Measurements from ENCODE around the gene MAPK8IP3.

Gene MAPK8IP3

GRCh38 chr16:1666316-1666715 lies 39.7 kb upstream of the MAPK8IP3 start:
- Histone ChIP-seq H3K9me3 (replicated peaks; ENCODE audit: insufficient read depth, low read length) (no peaks in the 10 kb centered on the region), H3K9me2 (replicated peaks; ENCODE audit: insufficient read depth, low read length) (no peaks in the 10 kb centered on the region), H3K27ac (ENCODE audit: low read length) (no peak overlapping the region), H3K36me3 (replicated peaks; ENCODE audit: insufficient read depth, low read length) (no peaks in the 10 kb centered on the region), H3K27me3 (replicated peaks; ENCODE audit: insufficient read depth, low read length) (no peaks in the 10 kb centered on the region), H3K4me3 (ENCODE audit: low read length) (no peak overlapping the region), H3K79me2 (ENCODE audit: low read length) (no peaks in the 10 kb centered on the region), H2AFZ (ENCODE audit: low read length) (no peak overlapping the region), H3K4me2 (ENCODE audit: low read depth, low read length) (no peak overlapping the region), H4K20me1 (ENCODE audit: insufficient read depth, low read length) (no peaks in the 10 kb centered on the region), H3K9ac (ENCODE audit: low read length) (no peak overlapping the region), H3K4me1 (ENCODE audit: low read length) (no peaks in the 10 kb centered on the region), H3F3A (ENCODE audit: insufficient read depth, low read length) (no peaks in the 10 kb centered on the region)
- no peak for TF ChIP-seq CTCF (IDR thresholded peaks at IDR 0.05; ENCODE audit: low read length)
- no peak for TF ChIP-seq EZH2 (optimal IDR thresholded peaks at IDR 0.05; ENCODE audit: low read depth, low read length)
- TF ChIP-seq EZH2phosphoT487 (IDR thresholded peaks at IDR 0.05; ENCODE audit: low read length) = no peak
- no peak for DNase-seq

- Histone ChIP-seq H3K27ac (ENCODE audit: low read length) (no peak overlapping the region), H3K9ac (ENCODE audit: low read length) (no peak overlapping the region), H3K27me3 (replicated peaks; ENCODE audit: insufficient read depth, low read length) (no peaks in the 10 kb centered on the region), H3K4me3 (ENCODE audit: low read length) (no peak overlapping the region), H3K9me2 (replicated peaks; ENCODE audit: insufficient read depth, low read length) (no peaks in the 10 kb centered on the region), H3K4me1 (ENCODE audit: low read length) (no peaks in the 10 kb centered on the region), H2AFZ (ENCODE audit: low read length) (no peak overlapping the region), H3K4me2 (ENCODE audit: low read depth, low read length) (no peak overlapping the region), H4K20me1 (ENCODE audit: insufficient read depth, low read length) (no peaks in the 10 kb centered on the region), H3K79me2 (ENCODE audit: low read length) (no peaks in the 10 kb centered on the region), H3K9me3 (replicated peaks; ENCODE audit: insufficient read depth, low read length) (no peaks in the 10 kb centered on the region), H3K36me3 (replicated peaks; ENCODE audit: insufficient read depth, low read length) (no peaks in the 10 kb centered on the region), H3F3A (ENCODE audit: insufficient read depth, low read length) (no peaks in the 10 kb centered on the region)
- TF ChIP-seq EZH2phosphoT487 (IDR thresholded peaks at IDR 0.05; ENCODE audit: low read length) = no peak
- TF ChIP-seq CTCF (IDR thresholded peaks at IDR 0.05; ENCODE audit: low read length) = no peak
- no peak for TF ChIP-seq EZH2 (optimal IDR thresholded peaks at IDR 0.05; ENCODE audit: low read depth, low read length)
- DNase-seq = no peak
Observed at GRCh38 chr16:1667271-1667670, 38.7 kb upstream of the MAPK8IP3 start.

- no peak for TF ChIP-seq EZH2 (optimal IDR thresholded peaks at IDR 0.05; ENCODE audit: low read depth, low read length)
- TF ChIP-seq EZH2phosphoT487 (IDR thresholded peaks at IDR 0.05; ENCODE audit: low read length) = no peak
- TF ChIP-seq CTCF (IDR thresholded peaks at IDR 0.05; ENCODE audit: low read length) = no peak
- no peaks in the 10 kb centered on the region for H3K79me2 ChIP-seq (ENCODE audit: low read length)
- no peak overlapping the region for H3K4me2 ChIP-seq (ENCODE audit: low read depth, low read length)
- no peaks in the 10 kb centered on the region for H3K27me3 ChIP-seq (replicated peaks; ENCODE audit: insufficient read depth, low read length)
- H3F3A ChIP-seq (ENCODE audit: insufficient read depth, low read length) = no peaks in the 10 kb centered on the region
- no peaks in the 10 kb centered on the region for H3K36me3 ChIP-seq (replicated peaks; ENCODE audit: insufficient read depth, low read length)
- H3K27ac ChIP-seq (ENCODE audit: low read length) = no peak overlapping the region
- no peak overlapping the region for H3K9ac ChIP-seq (ENCODE audit: low read length)
- H3K4me1 ChIP-seq (ENCODE audit: low read length) = no peaks in the 10 kb centered on the region
- no peak for DNase-seq
- no peak overlapping the region for H3K4me3 ChIP-seq (ENCODE audit: low read length)
- no peaks in the 10 kb centered on the region for H3K9me3 ChIP-seq (replicated peaks; ENCODE audit: insufficient read depth, low read length)
- no peaks in the 10 kb centered on the region for H3K9me2 ChIP-seq (replicated peaks; ENCODE audit: insufficient read depth, low read length)
- no peak overlapping the region for H2AFZ ChIP-seq (ENCODE audit: low read length)
- H4K20me1 ChIP-seq (ENCODE audit: insufficient read depth, low read length) = no peaks in the 10 kb centered on the region
Observed at GRCh38 chr16:1667916-1668315, 38.1 kb upstream of the MAPK8IP3 start.
